HUES48 (cell line): ENCODE measurements around the gene COL1A1.

Experiments
- H3K27ac ChIP-seq: one replicate; pipeline ENCODE4 v1.7.0; 2013; ENCODE audit warnings: low read depth, low read length, inconsistent platforms
- H3K27me3 ChIP-seq: 2 replicates; pipeline ENCODE4 v1.6.1; 2013; ENCODE audit warnings: mild to moderate bottlenecking, low read length; ENCODE audit not compliant: control insufficient read depth, insufficient read depth
- H3K36me3 ChIP-seq: 2 replicates; pipeline ENCODE4 v1.6.1; 2013; ENCODE audit warnings: low read length; ENCODE audit not compliant: control insufficient read depth, insufficient read depth
- H3K4me1 ChIP-seq: 2 replicates; pipeline ENCODE4 v1.6.1; 2013; ENCODE audit warnings: mild to moderate bottlenecking, low read length; ENCODE audit not compliant: control insufficient read depth, insufficient read depth
- H3K4me3 ChIP-seq: 2 replicates; pipeline ENCODE4 v1.5.1; 2013; ENCODE audit warnings: mild to moderate bottlenecking, low read depth, low read length
- H3K9ac ChIP-seq: 2 replicates; pipeline ENCODE4 v1.6.1; 2013; ENCODE audit warnings: mild to moderate bottlenecking, low read depth, low read length, moderate library complexity
- H3K9me3 ChIP-seq: 2 replicates; pipeline ENCODE4 v1.6.1; 2013; ENCODE audit warnings: low read length; ENCODE audit not compliant: control insufficient read depth, insufficient read depth

Gene COL1A1

DNA sequence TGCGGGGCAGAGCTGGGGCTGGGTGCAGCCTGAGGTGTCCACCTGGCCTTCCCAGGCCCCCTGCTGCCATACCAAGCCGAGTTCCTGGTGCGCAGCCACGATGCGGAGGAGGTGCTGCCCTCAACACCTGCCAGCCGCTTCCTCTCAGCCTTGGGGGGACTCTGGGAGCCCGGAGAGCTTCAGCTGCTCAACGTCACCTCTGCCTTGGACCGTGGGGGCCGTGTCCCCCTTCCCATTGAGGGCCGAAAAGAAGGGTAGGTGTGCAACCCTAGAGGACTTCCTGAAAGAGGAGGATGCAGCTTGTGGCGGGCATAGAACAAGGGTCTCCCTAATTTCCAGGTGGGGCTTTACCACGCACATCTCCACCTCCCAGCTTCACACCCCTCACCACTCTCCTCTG, 33.1 kb downstream of the COL1A1 start:
- no peaks in the 10 kb centered on the region for H3K4me1 ChIP-seq
- H3K36me3 ChIP-seq: no peaks in the 10 kb centered on the region
- no peaks in the 10 kb centered on the region for H3K9me3 ChIP-seq
- H3K27ac ChIP-seq: no peak overlapping the region
- no peak overlapping the region for H3K4me3 ChIP-seq
- no peaks in the 10 kb centered on the region for H3K27me3 ChIP-seq
- H3K9ac ChIP-seq: no peak overlapping the region

DNA sequence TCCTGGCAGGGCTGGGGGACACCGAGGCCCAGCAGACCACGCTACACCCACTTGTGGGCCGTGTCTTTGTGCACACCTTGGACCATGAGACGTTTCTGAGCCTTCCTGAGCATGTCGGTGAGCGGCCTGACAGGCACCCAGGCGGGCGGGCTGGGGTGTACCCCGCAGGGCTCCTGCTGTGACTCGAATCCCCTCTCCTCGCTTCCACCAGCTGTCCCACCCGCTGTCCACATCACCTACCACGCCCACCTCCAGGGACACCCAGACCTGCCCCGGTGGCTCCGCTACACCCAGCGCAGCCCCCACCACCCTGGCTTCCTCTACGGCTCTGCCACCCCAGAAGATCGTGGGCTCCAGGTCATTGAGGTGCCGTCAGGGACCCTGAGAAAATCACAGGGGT, 34.1 kb downstream of the COL1A1 start:
- Histone ChIP-seq H3K27ac (no peak overlapping the region), H3K9me3 (no peaks in the 10 kb centered on the region), H3K36me3 (no peaks in the 10 kb centered on the region), H3K27me3 (peaks cover 2% of the 10 kb centered on the region), H3K4me1 (no peaks in the 10 kb centered on the region), H3K4me3 (no peak overlapping the region), H3K9ac (no peak overlapping the region)

DNA sequence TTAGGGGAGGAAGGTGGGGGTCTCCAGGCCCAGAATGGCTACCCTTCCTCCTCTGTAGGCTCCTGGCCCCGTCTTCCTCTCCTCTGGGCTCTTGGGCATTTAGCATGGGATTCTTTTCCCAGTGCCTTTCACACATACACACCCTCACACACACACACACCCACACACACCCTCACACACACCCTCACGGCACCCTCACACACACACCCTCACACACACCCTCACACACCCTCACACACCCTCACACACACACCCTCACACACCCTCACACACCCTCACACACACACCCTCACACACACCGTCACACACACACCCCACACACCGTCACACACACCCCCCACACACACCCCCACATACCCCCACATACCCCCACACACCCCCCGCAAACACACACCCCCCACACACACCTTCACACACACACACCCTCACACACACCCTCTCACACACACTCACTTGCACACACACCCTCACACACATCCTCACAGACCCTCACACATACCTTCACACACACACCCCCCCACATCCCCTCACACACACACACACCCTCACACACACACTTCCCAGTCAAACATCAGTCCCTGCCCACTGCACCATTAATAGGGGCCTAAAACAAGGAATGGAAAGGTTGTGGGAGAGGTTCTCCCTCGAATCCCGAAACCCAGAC, 34.8 kb downstream of the COL1A1 start:
- H3K4me3 ChIP-seq: no peak overlapping the region
- H3K27me3 ChIP-seq: peaks cover 10% of the 10 kb centered on the region
- no peaks in the 10 kb centered on the region for H3K9me3 ChIP-seq
- H3K9ac ChIP-seq: no peak overlapping the region
- peaks cover 6% of the 10 kb centered on the region; the same call in 1 of the 2 replicates for H3K4me1 ChIP-seq
- H3K27ac ChIP-seq: no peak overlapping the region
- H3K36me3 ChIP-seq: no peaks in the 10 kb centered on the region

DNA sequence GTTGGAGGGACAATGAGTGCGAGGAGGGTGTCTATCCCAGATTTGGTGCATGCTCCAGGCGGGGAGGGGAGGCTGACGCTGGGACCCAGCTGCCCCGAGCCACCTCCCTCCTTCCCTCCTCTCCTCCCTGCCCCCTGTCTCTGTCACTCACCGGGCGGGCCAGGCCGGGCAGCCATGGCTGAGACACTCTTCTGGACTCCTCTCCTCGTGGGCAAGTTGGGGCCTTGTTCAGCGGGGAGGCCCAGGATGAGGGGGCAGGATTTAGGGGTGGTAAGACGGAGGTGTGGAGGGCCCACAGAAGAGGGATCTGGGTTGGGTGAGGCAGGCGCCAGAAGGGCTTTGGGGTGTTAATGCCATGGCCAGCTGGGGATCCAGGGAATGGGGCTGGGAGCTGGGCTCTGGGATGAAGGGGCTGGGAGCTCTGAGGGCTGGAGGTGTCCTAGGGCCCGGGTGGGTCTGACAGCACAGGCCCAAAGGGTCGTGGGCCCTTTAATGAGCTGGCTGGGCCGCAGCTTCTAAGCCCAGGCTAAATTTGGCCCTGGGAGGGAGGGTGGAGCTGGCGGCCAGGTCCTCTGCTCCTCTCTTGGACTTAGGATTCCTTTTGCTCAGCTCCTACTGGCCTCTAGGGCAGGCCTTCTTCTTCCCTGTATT, 35.4 kb downstream of the COL1A1 start, which contains the start of gene SGCA:
TSS of gene SGCA (plus strand) at position 139 of the 651 bp plus-strand sequence. CDS start at position 175, 36 bp downstream.
- H3K9me3 ChIP-seq: no peaks in the 10 kb centered on the region
- peaks cover 8% of the 10 kb centered on the region; the same call in 1 of the 2 replicates for H3K4me1 ChIP-seq
- H3K27ac ChIP-seq: no peak within 1 kb of the TSS
- no peak within 1 kb of the TSS for H3K4me3 ChIP-seq
- H3K9ac ChIP-seq: no peak within 1 kb of the TSS
- peaks cover 10% of the 10 kb centered on the region for H3K27me3 ChIP-seq
- no peaks in the 10 kb centered on the region for H3K36me3 ChIP-seq

DNA sequence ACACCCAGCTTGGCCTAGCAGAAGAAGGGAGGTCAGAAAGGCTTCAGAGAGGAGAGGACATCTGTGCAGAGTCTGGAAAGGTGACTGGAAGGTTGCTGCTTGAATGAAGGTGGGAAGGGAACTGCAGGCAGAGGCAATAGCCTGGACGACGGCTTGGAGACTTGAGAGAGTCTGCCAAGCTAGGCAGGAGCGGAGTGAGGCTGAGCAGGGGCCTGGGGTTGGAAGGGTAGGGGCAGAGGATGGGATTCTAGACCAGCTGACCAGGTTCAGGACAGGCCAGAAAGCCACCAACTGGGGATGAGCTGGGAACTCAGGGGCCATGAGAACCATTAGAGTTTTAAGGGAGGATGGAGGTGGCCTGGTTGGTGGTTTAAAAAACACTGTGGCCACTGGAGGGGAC, 36.0 kb downstream of the COL1A1 start:
- H3K27ac ChIP-seq: no peak overlapping the region
- H3K4me1 ChIP-seq: peaks cover 11% of the 10 kb centered on the region; the same call in 1 of the 2 replicates
- no peak overlapping the region for H3K4me3 ChIP-seq
- H3K9ac ChIP-seq: no peak overlapping the region
- peaks cover 14% of the 10 kb centered on the region for H3K27me3 ChIP-seq
- no peaks in the 10 kb centered on the region for H3K9me3 ChIP-seq
- no peaks in the 10 kb centered on the region for H3K36me3 ChIP-seq

DNA sequence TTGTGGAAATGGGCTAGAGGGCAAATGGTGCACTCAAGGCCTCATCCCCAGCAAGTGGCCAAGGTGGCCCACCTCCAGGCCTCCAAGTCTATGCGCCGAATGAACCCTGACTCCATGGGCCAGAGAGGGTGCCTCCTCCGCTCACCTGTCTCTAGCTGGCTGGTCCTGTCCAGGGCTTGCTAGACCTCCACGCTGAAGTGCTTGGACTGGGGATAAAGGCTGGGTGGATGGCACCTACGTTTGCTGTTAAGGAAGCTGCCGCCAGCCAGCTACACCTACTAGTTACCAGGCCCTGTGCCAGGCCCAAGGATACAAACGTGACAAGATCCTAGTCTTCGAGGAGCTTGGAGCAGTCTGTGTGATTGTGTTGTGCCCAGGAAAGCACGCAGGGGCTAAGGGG, 36.4 kb downstream of the COL1A1 start:
- Histone ChIP-seq H3K27me3 (peaks cover 14% of the 10 kb centered on the region), H3K36me3 (no peaks in the 10 kb centered on the region), H3K9me3 (no peaks in the 10 kb centered on the region), H3K4me3 (no peak overlapping the region), H3K9ac (no peak overlapping the region), H3K27ac (no peak overlapping the region), H3K4me1 (peaks cover 11% of the 10 kb centered on the region; the same call in 1 of the 2 replicates)

DNA sequence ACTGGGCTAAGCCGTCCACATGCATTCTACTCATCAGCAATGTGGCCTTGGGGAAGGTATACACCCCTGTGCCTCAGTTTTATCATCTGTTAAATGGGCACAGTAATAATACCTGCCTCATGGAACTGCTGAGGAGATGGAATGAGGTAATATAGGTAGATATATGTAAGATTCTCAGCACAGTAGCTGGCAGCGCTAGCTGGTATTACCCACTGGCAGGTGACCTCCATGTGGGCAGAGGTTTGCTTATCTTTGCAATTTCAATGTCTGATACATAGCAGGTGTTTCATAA, 36.8 kb downstream of the COL1A1 start:
- no peak overlapping the region for H3K4me3 ChIP-seq
- peaks cover 14% of the 10 kb centered on the region for H3K27me3 ChIP-seq
- H3K9me3 ChIP-seq: no peaks in the 10 kb centered on the region
- H3K36me3 ChIP-seq: no peaks in the 10 kb centered on the region
- H3K9ac ChIP-seq: no peak overlapping the region
- peaks cover 11% of the 10 kb centered on the region; the same call in 1 of the 2 replicates for H3K4me1 ChIP-seq
- no peak overlapping the region for H3K27ac ChIP-seq

DNA sequence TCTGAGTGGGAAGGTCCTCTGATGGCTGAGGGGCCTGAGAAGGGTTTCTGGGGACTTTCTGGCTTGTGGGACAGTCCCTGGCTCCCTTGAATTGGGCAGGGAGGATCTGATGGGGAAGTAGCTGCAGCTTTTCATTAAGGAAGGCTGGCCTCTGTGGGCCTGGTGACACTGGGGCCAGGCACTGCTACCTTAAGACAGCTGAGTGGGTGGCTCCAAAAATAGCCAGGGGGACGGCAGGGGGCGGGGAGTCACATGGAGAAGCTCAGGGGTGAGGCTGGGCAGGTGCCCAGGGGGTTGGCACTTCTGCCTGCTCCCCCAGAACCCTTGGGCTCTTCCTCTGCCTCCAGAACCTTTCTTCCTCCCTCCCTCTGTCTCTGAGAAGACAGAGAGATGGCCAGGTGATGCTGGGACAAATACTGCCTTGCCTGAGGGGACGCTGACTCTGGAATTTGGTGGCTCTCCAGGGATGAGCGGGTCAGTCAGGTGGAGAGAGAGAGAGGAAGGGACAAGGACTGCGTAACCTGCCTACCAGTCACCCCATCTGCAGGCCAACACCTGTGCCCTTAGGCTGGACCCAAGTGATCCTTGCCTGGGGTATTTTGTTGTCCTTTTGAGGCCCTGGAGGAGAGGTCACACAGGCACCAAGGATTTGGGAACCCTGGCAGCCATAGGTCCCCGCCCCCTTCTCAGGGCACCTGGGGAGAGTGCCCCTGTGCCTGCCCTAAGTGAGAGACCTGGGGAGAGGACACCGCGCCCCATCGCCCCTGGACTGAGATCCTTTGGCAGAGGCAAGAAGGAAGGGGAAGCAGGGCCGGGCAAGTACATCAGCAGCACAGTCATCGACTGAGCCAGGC, 37.4 kb downstream of the COL1A1 start:
- Histone ChIP-seq H3K4me1 (peaks cover 11% of the 10 kb centered on the region; the same call in 1 of the 2 replicates), H3K27me3 (peaks cover 14% of the 10 kb centered on the region), H3K27ac (no peak overlapping the region), H3K4me3 (no peak overlapping the region), H3K36me3 (no peaks in the 10 kb centered on the region), H3K9me3 (no peaks in the 10 kb centered on the region), H3K9ac (no peak overlapping the region)

DNA sequence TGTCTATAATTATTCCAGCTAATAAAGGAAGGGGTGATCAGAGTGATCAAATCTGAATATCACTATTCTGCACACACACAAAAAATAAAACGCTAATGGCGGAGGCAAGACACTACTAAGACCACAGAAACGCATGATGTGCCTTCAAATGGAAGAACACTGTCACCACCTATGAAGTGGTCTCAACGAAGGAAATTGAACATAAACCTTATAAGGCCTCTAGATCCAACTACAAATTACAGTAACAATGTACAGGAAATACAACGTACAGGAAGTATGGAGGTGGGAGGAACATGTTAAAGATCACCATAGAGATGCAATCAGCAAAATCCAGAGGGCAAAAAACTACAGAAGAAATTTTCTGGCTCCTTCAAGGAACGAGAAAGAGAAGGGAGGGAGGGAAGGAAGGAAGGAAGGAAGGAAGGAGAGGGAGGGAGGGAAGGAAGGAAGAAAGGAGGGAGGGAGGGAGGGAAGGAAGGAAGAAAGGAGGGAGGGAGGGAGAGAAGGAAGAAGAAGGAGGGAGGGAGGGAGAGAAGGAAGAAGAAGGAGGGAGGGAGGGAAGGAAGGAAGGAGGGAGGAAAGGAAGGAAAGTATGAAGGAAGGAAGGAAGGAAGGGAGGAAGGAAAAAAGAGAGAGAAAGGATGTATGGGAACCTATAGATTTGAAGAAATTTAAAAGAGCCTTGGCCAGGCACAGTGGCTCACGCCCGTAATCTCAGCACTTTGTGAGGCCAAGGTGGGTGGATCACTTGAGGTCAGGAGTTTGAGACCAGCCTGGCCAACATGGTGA, 38.8 kb downstream of the COL1A1 start:
- Histone ChIP-seq H3K4me3 (no peak overlapping the region), H3K9ac (no peak overlapping the region), H3K27ac (no peak overlapping the region), H3K36me3 (no peaks in the 10 kb centered on the region), H3K4me1 (peaks cover 11% of the 10 kb centered on the region; the same call in 1 of the 2 replicates), H3K9me3 (no peaks in the 10 kb centered on the region), H3K27me3 (peaks cover 14% of the 10 kb centered on the region)

DNA sequence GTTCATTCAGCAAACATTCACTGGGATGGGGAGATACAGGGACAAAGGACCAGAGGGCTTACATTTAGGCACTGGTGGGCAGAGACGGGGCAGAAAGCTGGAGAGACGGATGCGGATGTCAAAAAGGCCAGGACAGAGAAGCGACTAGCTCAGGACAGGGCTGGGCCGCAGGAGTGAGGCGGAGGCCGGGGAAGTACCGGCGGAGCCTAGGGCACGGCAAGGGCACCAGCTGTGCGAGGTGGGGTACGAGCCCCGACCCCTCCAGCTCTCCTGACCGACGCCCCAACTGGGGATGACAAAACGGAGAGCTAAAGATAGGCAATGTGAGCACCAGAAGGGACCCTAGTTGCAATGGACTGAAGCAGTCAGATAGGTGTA, 39.5 kb downstream of the COL1A1 start:
- H3K4me3 ChIP-seq: peak overlapping the region; percentile 37
- H3K36me3 ChIP-seq: no peaks in the 10 kb centered on the region
- peaks cover 11% of the 10 kb centered on the region; the same call in 1 of the 2 replicates for H3K4me1 ChIP-seq
- no peaks in the 10 kb centered on the region for H3K9me3 ChIP-seq
- H3K9ac ChIP-seq: peak overlapping the region; percentile 5; the same call in 1 of the 2 replicates
- H3K27ac ChIP-seq: no peak overlapping the region
- peaks cover 14% of the 10 kb centered on the region for H3K27me3 ChIP-seq
